ENCODE measurements around the gene BAHCC1.

DNA sequence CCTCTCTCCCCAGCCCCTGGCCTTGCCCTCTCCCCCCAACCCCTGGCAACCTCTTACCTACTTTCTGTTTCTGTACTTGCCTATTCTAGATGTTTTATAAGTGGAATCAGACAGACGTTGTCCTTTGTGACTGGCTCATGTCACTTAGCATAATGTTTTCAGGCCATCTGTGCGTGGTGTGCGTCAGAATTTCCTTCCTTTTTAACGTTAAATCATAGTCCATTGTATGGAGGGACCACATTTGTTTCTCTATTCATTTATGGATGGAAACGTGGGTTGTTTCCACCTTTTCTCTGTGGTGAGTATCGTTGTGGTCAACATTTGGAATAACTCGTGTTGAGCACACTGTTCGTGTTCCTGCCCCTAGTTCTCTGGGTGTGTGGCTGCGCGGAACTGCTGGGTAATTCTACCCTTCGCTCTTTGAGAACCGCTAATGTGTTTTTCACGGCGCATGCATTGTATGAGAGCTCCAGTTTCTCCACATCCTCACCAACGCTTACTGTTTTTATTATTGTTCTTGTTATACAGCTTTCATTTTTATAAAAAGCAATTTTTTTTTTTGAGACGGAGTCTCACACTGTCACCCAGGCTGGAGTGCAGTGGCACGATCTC lies 91.0 kb downstream of the BAHCC1 start:
- no peak for TF ChIP-seq SP2 (tag by site-specific recombination; IDR thresholded peaks at IDR 0.05)
- no peak for TF ChIP-seq ZNF473 (tag by site-specific recombination; IDR thresholded peaks at IDR 0.05)
- TF ChIP-seq CTCF (tag by site-specific recombination; IDR thresholded peaks at IDR 0.05), result no peak
- no peak for TF ChIP-seq HOXA7 (CRISPR knock-in tag; IDR thresholded peaks at IDR 0.05; ENCODE audit: borderline replicate concordance)
- no peak for TF ChIP-seq ZNF214 (tag by site-specific recombination; IDR thresholded peaks at IDR 0.05; ENCODE audit: borderline replicate concordance)

Data from HEK293 (cell line).